Hematopoietic multipotent progenitor cell treated with erythropoietin and hydrocortisone succinate and interleukin-3 and kit ligand, for 15 days (in vitro differentiated cells): ENCODE results near the gene NEUROG1.
A peak's percentile ranks its signal among the peaks of the same experiment; 100 is the strongest.

Experiments used
- DNase-seq: peaks from one replicate; pipeline ENCODE4 v3.0.0-alpha.2; 2015; ENCODE audit warnings: low spot score

NEUROG1 gene, protein sequence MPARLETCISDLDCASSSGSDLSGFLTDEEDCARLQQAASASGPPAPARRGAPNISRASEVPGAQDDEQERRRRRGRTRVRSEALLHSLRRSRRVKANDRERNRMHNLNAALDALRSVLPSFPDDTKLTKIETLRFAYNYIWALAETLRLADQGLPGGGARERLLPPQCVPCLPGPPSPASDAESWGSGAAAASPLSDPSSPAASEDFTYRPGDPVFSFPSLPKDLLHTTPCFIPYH

DNA sequence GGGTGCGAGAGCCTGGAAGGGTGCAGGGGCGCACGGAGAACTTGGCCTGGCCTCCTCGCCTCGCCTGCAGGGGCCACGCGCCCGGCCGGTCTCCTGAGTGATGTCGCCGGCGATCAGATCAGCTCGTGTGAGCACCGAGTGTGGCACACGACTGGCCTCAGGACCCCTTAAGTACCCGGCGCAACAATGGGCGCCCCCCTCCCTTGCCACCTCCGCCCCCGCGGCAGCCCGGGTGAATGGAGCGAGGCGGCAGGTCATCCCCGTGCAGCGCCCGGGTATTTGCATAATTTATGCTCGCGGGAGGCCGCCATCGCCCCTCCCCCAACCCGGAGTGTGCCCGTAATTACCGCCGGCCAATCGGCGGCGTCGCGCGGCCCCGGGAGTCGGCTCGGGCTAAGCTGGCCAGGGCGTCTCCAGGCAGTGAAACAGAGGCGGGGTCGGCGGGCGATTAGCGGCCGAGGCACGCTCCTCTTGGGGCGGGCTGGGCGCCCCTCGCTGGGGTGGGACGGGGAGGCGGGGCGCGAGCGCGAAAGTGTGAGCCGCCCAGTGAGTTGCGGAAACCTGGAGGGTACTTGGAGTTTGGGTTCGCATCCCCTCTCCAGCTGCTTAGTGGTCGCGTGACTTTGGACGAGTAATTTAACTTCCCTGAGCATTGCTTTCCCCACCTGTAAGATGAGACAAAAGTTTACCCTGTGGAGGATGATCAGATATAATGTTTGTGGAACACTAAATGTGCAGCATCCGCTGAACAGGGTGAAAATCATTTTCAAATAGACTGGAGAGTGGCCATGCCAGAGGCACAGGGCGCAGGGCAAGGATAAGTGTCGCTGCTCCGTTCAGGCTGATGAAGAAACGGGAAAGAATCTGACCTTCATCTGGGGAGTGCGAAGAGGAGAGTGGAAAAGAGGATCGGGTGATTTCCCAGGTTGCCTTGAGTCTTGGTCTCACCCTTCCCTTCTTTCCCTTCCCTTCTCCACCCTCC is at the start of gene NEUROG1:
Gene NEUROG1 (minus strand): TSS at position 145 of the 982 bp plus-strand sequence. CDS start 274 bp downstream, outside the sequence.
- DNase-seq, result no peak

DNA sequence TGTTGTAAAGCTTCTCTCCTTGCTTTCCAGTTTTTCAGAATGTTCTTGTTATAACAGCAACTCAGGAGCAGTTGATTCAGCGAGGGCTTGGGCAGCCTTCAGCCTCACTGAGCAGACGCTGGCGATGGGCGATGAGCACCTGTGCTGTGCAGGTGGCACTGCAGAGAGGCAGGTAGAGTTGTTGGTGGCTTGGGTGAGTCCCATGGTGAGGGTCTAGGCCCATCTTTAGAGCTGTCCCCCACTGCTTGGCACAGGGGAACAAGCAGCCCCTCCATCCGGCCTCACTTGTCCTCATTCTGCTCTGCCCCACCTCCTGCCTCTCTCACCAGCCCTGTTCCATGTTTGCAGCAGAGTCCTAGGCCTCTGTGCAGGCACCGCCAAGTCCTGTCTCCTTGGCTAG is 49.2 kb upstream of the NEUROG1 start:
- no peak for DNase-seq

DNA sequence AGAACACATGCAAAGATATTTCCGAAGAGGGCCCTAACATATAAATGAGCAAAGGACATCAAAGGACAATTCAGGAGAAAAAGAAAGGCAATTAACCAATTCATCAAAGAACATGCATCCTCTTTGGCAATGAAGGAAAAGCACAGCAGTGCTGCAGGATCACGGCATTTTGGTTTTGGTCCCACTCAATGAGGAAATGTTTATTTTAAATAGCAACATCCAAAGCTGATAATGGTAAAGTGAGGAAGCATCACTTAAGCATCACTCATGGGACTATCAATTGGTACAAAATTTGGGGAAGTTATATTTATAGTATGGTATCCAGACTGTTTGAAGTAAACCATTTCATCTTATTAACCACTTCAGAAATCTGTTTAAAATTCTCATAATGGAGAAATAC is 48.5 kb upstream of the NEUROG1 start:
- DNase-seq, result no peak

DNA sequence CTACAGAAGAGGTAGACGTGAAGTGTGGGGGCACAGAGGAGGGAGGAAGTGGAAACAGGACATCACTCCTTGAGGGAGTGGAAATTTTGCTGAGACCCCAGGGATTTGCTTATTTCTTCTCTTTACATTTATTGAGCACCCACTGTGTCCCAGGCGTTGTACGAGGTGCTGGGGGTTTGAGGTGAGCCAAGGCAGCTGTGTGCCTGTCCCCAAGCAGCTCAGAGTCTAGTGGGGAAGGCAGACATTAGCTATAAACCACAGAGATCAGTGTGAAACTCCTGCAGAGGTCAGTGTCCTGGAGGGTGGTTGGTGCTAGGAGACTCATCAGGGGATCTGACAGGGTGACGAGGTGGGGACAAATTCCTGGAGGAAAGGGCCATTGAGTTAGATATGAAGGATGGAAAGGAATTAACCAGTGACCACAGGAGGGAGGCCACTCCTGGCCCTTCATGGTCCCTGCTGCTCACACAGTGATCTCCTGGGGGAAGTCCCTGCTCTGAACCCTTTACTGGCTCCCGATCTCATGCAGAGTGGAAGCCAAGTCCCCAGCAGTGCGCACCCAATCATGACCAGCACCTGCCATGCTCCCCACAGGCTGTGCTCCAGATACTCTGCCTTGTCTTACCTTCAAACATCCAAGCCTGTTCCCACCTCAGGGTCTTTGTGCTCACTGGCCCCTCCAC is 46.5 kb upstream of the NEUROG1 start:
- no peak for DNase-seq

- DNase-seq, result no peak
These were observed 43.0 kb upstream of the NEUROG1 start, which contains the start of gene CXCL14 for GRCh38 chr5:135578685-135579341. CXCL14 (minus strand) TSS chr5:135578991; CDS start chr5:135578778, 213 bp downstream.

DNA sequence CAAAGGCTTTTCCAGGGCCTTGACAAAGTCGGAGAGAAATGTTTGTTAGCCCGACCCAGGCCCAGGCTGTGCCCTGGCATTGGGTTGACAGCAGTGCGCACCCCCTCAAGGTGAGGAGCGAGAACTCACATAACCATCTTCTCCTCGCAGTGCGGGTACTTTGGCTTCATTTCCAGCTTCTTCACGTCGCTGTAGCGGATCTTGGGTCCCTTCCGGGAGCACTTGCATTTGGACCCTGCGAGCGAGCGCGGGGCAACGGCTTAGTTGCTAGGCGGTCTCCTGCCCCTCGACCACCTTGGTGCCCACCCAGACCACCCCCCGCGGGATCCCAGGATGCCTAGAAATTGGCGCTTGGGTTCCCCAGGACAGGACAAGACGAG is 42.5 kb upstream of the NEUROG1 start:
- DNase-seq, result no peak

DNA sequence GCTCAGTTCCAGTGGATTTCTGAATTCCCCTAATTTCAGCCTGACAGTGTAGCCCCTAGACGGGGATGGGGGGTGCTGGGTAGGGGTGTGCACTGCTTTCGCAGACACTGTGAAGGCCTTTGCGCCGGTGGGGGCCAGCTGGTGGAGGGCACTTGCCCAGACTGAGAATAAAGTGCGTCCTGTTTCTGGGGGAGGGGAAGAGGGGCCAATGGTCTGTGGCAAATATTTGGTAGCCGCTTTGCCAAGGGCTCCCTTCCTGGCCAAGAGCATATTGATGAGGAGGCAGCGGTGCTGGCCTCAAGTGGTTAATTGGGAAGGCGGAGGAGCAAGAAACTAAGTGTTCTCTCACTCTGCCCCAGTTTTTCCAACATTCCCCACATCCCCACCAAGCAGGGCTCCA is 41.7 kb upstream of the NEUROG1 start:
- no peak for DNase-seq

GRCh38 chr5:135576075-135576599 is 40.4 kb upstream of the NEUROG1 start:
- no peak for DNase-seq

- DNase-seq, result no peak
These were observed 38.7 kb upstream of the NEUROG1 start for GRCh38 chr5:135574493-135574892.

- DNase-seq, result no peak
These were observed 36.1 kb upstream of the NEUROG1 start for GRCh38 chr5:135571902-135572301.

DNA sequence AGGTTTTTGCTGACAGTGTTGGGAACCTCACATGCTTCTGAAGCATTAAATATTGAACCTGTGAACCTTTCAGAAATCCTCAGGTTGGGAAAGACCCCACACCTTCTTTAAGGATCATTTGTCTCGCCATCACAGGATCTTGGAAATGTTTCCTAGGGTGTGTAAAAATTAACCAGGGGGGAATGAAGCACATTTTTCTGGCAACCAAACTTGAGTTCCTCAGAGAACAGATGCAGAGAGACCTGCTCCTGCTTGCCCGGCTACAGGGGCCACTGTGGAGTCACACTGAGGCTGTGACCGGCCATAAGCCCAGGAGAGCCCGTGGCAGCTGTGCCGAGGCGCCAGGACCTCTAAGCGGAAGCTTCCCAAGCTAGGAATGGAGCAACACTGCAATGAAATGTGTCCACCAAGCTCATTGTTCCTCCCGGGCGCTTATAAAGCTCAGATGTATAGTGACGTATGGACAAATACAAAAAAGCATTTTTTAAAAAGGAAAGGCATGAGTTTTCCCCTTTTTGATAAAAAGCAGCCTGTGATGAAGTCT is 35.4 kb upstream of the NEUROG1 start:
- no peak for DNase-seq

GRCh38 chr5:135570453-135570764 is 34.6 kb upstream of the NEUROG1 start:
- no peak for DNase-seq

GRCh38 chr5:135569755-135570452 is 34.1 kb upstream of the NEUROG1 start:
- peak; percentile 11 for DNase-seq

- DNase-seq, result no peak
These were observed 33.2 kb upstream of the NEUROG1 start for GRCh38 chr5:135568923-135569360.

DNA sequence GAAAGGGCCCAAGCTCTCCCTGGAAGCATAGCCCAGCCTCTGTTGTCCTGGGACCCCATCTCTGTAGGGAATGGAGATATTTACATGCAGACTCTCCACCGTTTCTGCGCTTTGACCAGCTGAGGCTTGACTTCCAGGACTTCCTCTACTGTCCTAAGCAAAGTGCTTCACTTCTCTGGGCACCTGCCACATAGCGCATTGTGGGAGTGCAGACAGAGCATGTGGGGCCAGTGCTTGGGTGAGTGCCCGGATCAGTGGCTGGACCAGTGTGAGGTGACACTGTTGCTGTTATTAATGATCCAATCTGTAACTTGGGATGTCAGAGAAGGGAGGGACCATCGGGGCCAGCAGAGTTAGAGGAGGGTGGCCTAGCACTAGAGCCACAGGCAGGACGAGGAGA is 32.5 kb upstream of the NEUROG1 start:
- no peak for DNase-seq

- no peak for DNase-seq
These were observed 31.9 kb upstream of the NEUROG1 start for GRCh38 chr5:135567661-135568060.

DNA sequence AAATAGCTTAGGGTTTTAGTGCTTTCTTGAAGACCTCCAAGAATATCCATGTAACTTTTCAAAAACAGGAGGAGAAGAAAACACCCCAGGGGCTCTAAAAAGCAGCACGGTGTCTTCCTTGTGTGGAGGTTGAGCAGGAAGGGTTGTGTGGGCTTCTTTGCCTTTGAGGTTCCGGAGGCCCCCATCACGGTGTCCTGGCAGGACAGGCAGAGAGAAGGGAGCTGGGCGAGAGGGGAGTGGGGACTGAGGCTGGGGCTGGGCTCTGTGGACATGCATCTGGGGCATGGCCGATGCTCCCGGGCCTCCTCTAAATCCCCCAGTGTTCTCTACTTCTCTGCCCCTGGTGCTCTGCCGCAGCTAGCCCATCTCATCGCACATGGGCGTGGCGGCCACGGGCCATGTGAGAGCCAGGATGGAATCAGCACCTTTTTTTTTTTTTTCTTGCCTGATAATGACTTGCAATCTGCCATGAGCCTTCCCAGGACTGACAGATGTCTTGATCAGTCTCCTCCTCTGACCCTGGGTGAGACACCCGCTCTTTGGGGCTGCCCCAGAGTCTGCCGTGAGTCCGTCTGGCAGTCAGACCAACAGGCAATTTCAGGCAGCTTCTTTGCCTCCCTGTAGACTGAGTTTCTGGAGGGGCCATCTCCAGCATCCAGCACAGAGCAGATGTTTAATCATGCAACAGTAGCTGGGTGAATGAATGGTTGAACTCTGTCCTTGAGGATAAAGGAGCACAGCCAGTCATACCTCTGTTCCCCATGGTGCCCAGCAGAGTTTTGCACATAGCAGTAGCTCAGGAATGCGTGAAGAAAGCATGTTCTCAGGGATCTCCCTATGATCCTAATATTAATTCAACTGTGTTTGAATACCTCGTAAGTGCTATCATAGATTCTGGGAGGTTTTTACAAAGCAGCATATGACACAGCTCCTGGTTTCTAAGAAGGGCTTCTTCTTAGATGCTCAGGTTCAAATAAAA is 30.9 kb upstream of the NEUROG1 start:
- DNase-seq, result peak; percentile 30

GRCh38 chr5:135565725-135566421 is 30.1 kb upstream of the NEUROG1 start:
- DNase-seq, result peak; percentile 79

- no peak for DNase-seq
These were observed 29.5 kb upstream of the NEUROG1 start for GRCh38 chr5:135565266-135565665.
